ENCODE data around the gene CALB2. TPM values are rescaled to one million over a fixed set of nuclear protein-coding genes. Genes with fewer than 3 reads are reported as not detected.

CALB2 gene
- total RNA-seq, 1 experiment from 2014 or later = 1.6 TPM

DNA sequence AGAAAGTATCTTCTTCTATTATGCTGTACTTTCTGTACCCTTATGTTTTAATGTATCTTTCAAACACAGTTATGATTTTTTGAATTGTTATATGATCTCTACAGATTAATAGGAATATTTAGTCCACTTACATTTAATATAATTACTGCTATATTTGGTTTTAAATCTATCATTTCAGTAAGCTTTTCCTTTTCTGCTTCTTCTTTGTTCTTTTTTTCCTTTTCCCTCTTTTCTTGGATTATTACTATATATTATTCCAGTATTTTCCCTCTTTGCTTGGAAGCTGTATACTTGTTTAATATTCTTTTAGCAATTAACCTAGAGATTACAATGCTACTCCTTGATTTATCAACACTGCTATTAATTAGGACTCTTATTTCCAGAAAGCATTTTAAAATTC, 69.9 kb downstream of the CALB2 start:
- Mint-ChIP-seq H3K27ac (no peak overlapping the region), H3K27me3 (ENCODE audit: low read depth) (peaks cover 48% of the 10 kb centered on the region), H3K4me1 (peaks cover 16% of the 10 kb centered on the region), H3K4me3 (no peak overlapping the region), H3K36me3 (no peaks in the 10 kb centered on the region), H3K9me3 (no peaks in the 10 kb centered on the region)
- TF ChIP-seq NR1H2 (CRISPR knock-in tag; IDR thresholded peaks at IDR 0.05) (no peak), ZNF263 (CRISPR knock-in tag; IDR thresholded peaks at IDR 0.05; ENCODE audit: low read depth) (no peak), CBFB (CRISPR knock-in tag; IDR thresholded peaks at IDR 0.05; ENCODE audit: low read depth) (no peak), CREM (CRISPR knock-in tag; IDR thresholded peaks at IDR 0.05) (no peak), ZNF232 (CRISPR knock-in tag; IDR thresholded peaks at IDR 0.05) (no peak), PRDM15 (CRISPR knock-in tag; IDR thresholded peaks at IDR 0.05) (no peak), GTF2I (CRISPR knock-in tag; conservative IDR thresholded peaks at IDR 0.05) (no peak), MYBL2 (CRISPR knock-in tag; IDR thresholded peaks at IDR 0.05) (no peak), TEAD1 (CRISPR knock-in tag; IDR thresholded peaks at IDR 0.05) (no peak)
- TF ChIP-seq, protein P1, sequence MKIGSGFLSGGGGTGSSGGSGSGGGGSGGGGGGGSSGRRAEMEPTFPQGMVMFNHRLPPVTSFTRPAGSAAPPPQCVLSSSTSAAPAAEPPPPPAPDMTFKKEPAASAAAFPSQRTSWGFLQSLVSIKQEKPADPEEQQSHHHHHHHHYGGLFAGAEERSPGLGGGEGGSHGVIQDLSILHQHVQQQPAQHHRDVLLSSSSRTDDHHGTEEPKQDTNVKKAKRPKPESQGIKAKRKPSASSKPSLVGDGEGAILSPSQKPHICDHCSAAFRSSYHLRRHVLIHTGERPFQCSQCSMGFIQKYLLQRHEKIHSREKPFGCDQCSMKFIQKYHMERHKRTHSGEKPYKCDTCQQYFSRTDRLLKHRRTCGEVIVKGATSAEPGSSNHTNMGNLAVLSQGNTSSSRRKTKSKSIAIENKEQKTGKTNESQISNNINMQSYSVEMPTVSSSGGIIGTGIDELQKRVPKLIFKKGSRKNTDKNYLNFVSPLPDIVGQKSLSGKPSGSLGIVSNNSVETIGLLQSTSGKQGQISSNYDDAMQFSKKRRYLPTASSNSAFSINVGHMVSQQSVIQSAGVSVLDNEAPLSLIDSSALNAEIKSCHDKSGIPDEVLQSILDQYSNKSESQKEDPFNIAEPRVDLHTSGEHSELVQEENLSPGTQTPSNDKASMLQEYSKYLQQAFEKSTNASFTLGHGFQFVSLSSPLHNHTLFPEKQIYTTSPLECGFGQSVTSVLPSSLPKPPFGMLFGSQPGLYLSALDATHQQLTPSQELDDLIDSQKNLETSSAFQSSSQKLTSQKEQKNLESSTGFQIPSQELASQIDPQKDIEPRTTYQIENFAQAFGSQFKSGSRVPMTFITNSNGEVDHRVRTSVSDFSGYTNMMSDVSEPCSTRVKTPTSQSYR (CRISPR knock-in tag; IDR thresholded peaks at IDR 0.05) = no peak
- TF ChIP-seq, protein P2, sequence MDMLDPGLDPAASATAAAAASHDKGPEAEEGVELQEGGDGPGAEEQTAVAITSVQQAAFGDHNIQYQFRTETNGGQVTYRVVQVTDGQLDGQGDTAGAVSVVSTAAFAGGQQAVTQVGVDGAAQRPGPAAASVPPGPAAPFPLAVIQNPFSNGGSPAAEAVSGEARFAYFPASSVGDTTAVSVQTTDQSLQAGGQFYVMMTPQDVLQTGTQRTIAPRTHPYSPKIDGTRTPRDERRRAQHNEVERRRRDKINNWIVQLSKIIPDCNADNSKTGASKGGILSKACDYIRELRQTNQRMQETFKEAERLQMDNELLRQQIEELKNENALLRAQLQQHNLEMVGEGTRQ (CRISPR knock-in tag; IDR thresholded peaks at IDR 0.05) = no peak
- no peak for DNase-seq (ENCODE audit: low spot score)
- ChIA-PET CTCF (interaction anchor here (3.6 kb wide), 1 partner anchor 72 kb away, joined by 14 read pairs; no protein-coding TSS in a partner anchor), POLR2A (no interaction called here)
- no peak for ATAC-seq

DNA sequence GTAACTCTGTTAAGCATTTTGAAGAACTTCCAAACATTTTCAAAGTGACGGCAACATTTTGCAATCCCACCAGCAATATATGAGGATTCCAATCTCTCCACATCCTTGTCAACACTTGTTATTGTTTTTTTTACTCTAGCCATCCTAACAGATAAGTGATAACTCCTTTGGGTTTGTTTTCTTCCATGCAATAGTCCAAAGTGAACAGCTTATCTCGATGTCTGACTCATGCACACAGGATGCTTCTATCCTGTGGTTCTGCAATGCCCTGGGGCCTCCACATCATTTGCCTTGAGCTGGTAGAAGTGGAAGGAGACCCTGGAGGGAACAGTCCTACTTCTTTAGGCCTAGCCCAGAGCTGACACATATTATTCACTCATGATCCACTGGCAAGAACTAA, 70.4 kb downstream of the CALB2 start:
- ATAC-seq = no peak
- Mint-ChIP-seq H3K4me3 (no peak overlapping the region), H3K27ac (no peak overlapping the region), H3K4me1 (peaks cover 16% of the 10 kb centered on the region), H3K27me3 (ENCODE audit: low read depth) (peaks cover 43% of the 10 kb centered on the region), H3K9me3 (no peaks in the 10 kb centered on the region), H3K36me3 (no peaks in the 10 kb centered on the region)
- POLR2A ChIA-PET = interaction anchor here (0.7 kb wide), 1 partner anchor 33 kb away, joined by 3 read pairs; the partner anchor contains the start of gene ZNF23
- CTCF ChIA-PET = interaction anchor here (0.8 to 3.6 kb wide), 5 partner anchors 11 to 71 kb away, joined by 3 to 14 read pairs (median 4); no protein-coding TSS in a partner anchor
- no peak for DNase-seq (ENCODE audit: low spot score)
- TF ChIP-seq E2F5 (CRISPR knock-in tag; IDR thresholded peaks at IDR 0.05) (no peak), HMGXB4 (CRISPR knock-in tag; IDR thresholded peaks at IDR 0.05) (no peak), TCF7 (CRISPR knock-in tag; IDR thresholded peaks at IDR 0.05; ENCODE audit: low read depth) (no peak), ZMAT4 (CRISPR knock-in tag; IDR thresholded peaks at IDR 0.05) (no peak), ELF4 (CRISPR knock-in tag; IDR thresholded peaks at IDR 0.05; ENCODE audit: low read depth) (no peak), ATF3 (CRISPR knock-in tag; conservative IDR thresholded peaks at IDR 0.05) (no peak), SMAD3 (CRISPR knock-in tag; IDR thresholded peaks at IDR 0.05; ENCODE audit: borderline replicate concordance) (no peak), SP1 (CRISPR knock-in tag; conservative IDR thresholded peaks at IDR 0.05) (no peak), JUN (CRISPR knock-in tag; IDR thresholded peaks at IDR 0.05) (no peak), ZNF317 (CRISPR knock-in tag; IDR thresholded peaks at IDR 0.05; ENCODE audit: borderline replicate concordance, low read depth) (no peak), CREM (CRISPR knock-in tag; IDR thresholded peaks at IDR 0.05) (no peak)
- TF ChIP-seq, protein P3, sequence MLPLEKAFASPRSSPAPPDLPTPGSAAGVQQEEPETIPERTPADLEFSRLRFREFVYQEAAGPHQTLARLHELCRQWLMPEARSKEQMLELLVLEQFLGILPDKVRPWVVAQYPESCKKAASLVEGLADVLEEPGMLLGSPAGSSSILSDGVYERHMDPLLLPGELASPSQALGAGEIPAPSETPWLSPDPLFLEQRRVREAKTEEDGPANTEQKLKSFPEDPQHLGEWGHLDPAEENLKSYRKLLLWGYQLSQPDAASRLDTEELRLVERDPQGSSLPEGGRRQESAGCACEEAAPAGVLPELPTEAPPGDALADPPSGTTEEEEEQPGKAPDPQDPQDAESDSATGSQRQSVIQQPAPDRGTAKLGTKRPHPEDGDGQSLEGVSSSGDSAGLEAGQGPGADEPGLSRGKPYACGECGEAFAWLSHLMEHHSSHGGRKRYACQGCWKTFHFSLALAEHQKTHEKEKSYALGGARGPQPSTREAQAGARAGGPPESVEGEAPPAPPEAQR (CRISPR knock-in tag; IDR thresholded peaks at IDR 0.05) = no peak
- TF ChIP-seq, protein P2 (CRISPR knock-in tag; IDR thresholded peaks at IDR 0.05) = no peak

Data from WTC11 (cell line).